Right cardiac atrium (tissue), 5 donors: ENCODE results near the gene PIK3C2B. TPM values are rescaled to one million over a fixed set of nuclear protein-coding genes. Genes with fewer than 3 reads are reported as not detected.
A peak's percentile ranks its signal among the peaks of the same experiment; 100 is the strongest.
"Not testable (repeated sequence)": the region's sequence is repeated elsewhere in the genome, so short reads cannot be mapped to it uniquely, and the experiment has no call there.

Experiments used
- ATAC-seq, 2 donors: fragments of 200-7000 bp; cut with Tn5 transposase; one replicate each; pipeline versions ENCODE4 v1.8.0 to v1.9.1; 2020; ENCODE audit warnings: moderate library complexity in 2 of 2, mild to moderate bottlenecking in 1 of 2
- DNase-seq, 3 donors: peaks; one replicate each; pipeline ENCODE4 v3.0.0-alpha.2; 2020
- H3K27ac ChIP-seq: one replicate; pipeline ENCODE4 v1.5.1; 2013; ENCODE audit warnings: mild to moderate bottlenecking, low read length, control low read depth, moderate library complexity
- H3K27me3 ChIP-seq: one replicate; pipeline ENCODE4 v1.6.1; 2013; ENCODE audit not compliant: control insufficient read depth, insufficient read depth
- H3K4me1 ChIP-seq: one replicate; pipeline ENCODE4 v1.6.1; 2013; ENCODE audit warnings: low read length; ENCODE audit not compliant: control insufficient read depth, insufficient read depth
- H3K4me3 ChIP-seq: one replicate; pipeline ENCODE4 v1.5.1; 2013; ENCODE audit warnings: low read length, control low read depth
- H3K9me3 ChIP-seq: one replicate; pipeline ENCODE4 v1.6.1; 2013; ENCODE audit warnings: low read length; ENCODE audit not compliant: control insufficient read depth
- WGBS: extraction: QIAGEN DNeasy Blood & Tissue Kit; methylation state at CpG from one replicate; pipeline ENCODE4 v1.1.7; 2013; 5-methylcytosine and 5-hydroxymethylcytosine counted together
- intact Hi-C, 4 donors: fragments of 100-400 bp; cut with DNase I; formaldehyde crosslinking; loops; one replicate each; pipeline versions ENCODE4 v1.11.0 to v1.14.0; 2022 to 2023
- polyA plus RNA-seq: library from polyadenylated mRNA; stranded (reverse); fragments of 200-250 nt; gene quantifications from one replicate; pipeline ENCODE4 v1.2.3, GENCODE V29; 2013
- total RNA-seq, 4 donors: library from RNA; stranded (reverse); fragmentation: NEBNext Ultra II Directional; extraction: Animal tissue kit (Norgen Biotek cat#: 25700); gene quantifications; one replicate each; pipeline ENCODE4 v1.2.1, GENCODE V29; 2021
- donor health status: healthy with polysubstance abuse.
- donor health status: DM: no; HTN: yes; CAD: no.
- donor health status: DM: no; HTN: no; CAD: no.
- donor health status: DM: no; HTN: yes; CAD: no; lungs with severe emphysema.
- donor health status: DM: yes; HTN: yes; CAD: no.

Gene PIK3C2B
- total and polyA plus RNA-seq, 5 donors = 13.3 to 32.7 (median 28.8) TPM

GRCh38 chr1:204495078-204495753 is 611 bp upstream of the PIK3C2B start:
- WGBS = 7% methylated on average over 17 of the region's 17 CpGs
- peaks cover 4% of the 10 kb centered on the region for H3K4me1 ChIP-seq

GRCh38 chr1:204493984-204494280 is 673 bp downstream of the PIK3C2B start:
- peak overlapping the region; percentile 72 for H3K4me3 ChIP-seq
- ATAC-seq (peak; percentile 72 to 78), DNase-seq (peak; percentile 69 to 86 (median 83))
- peak overlapping the region; percentile 59 for H3K27ac ChIP-seq
- intact Hi-C loops = loop anchor here in 2 of 4 donors (2.0 to 5.0 kb wide), 2 partner anchors 42 to 45 kb away; no protein-coding TSS in a partner anchor
- H3K4me1 ChIP-seq = peaks cover 4% of the 10 kb centered on the region
- no peaks in the 10 kb centered on the region for H3K9me3 ChIP-seq
- under 1% methylated on average over 14 of the region's 14 CpGs for WGBS
- H3K27me3 ChIP-seq = no peaks in the 10 kb centered on the region

More at GRCh38 chr1:204495078-204495753, 611 bp upstream of the PIK3C2B start:
- Histone ChIP-seq H3K27me3 (no peaks in the 10 kb centered on the region), H3K27ac (peak overlapping the region; percentile 59), H3K9me3 (no peaks in the 10 kb centered on the region), H3K4me3 (peak overlapping the region; percentile 72)
- ATAC-seq = no peak
- intact Hi-C loops = loop anchor here in 2 of 4 donors (2.0 to 5.0 kb wide), 2 partner anchors 33 to 46 kb away; no protein-coding TSS in a partner anchor
- DNase-seq = no peak

- 9% methylated on average over 15 of the region's 15 CpGs for WGBS
- Histone ChIP-seq H3K4me1 (peaks cover 4% of the 10 kb centered on the region), H3K4me3 (peak overlapping the region; percentile 72), H3K27me3 (no peaks in the 10 kb centered on the region), H3K27ac (peak overlapping the region; percentile 59), H3K9me3 (no peaks in the 10 kb centered on the region)
- peak; percentile 86 to 92 (median 91) for DNase-seq
- intact Hi-C loops = loop anchor here in 1 of 4 donors (5.0 kb wide), 1 partner anchor 41 kb away; no protein-coding TSS in a partner anchor
- peak; percentile 82 to 89 for ATAC-seq
These were observed 1.2 kb downstream of the PIK3C2B start for GRCh38 chr1:204493145-204493983.

- no peak for ATAC-seq
- DNase-seq = no peak
- peaks cover 4% of the 10 kb centered on the region for H3K4me1 ChIP-seq
- no peaks in the 10 kb centered on the region for H3K27me3 ChIP-seq
- no peak overlapping the region for H3K27ac ChIP-seq
- H3K9me3 ChIP-seq = no peaks in the 10 kb centered on the region
- intact Hi-C loops = loop anchor here in 1 of 4 donors (5.0 kb wide), 1 partner anchor 39 kb away; no protein-coding TSS in a partner anchor
- H3K4me3 ChIP-seq = peak overlapping the region; percentile 72
These were observed 3.0 kb downstream of the PIK3C2B start for GRCh38 chr1:204491655-204492054.

GRCh38 chr1:204487256-204487615 is 7.4 kb downstream of the PIK3C2B start:
- H3K27me3 ChIP-seq = no peaks in the 10 kb centered on the region
- peaks cover 7% of the 10 kb centered on the region for H3K4me1 ChIP-seq
- WGBS = 86% methylated on average over 5 of the region's 5 CpGs
- no peak overlapping the region for H3K4me3 ChIP-seq
- intact Hi-C loops = no loop called here
- ATAC-seq (no peak), DNase-seq (no peak)
- no peak overlapping the region for H3K27ac ChIP-seq
- H3K9me3 ChIP-seq = no peaks in the 10 kb centered on the region

- H3K4me3 ChIP-seq, H3K27ac ChIP-seq, H3K9me3 ChIP-seq, intact Hi-C loops, H3K27me3 ChIP-seq, ATAC-seq, DNase-seq: not testable (repeated sequence)
- peaks cover 13% of the 10 kb centered on the region for H3K4me1 ChIP-seq
- WGBS = 93% methylated on average over 9 of the region's 9 CpGs
These were observed 7.9 kb downstream of the PIK3C2B start for GRCh38 chr1:204486513-204487255.

GRCh38 chr1:204483791-204484190 is 10.8 kb downstream of the PIK3C2B start:
- no peak for ATAC-seq
- no peak overlapping the region for H3K27ac ChIP-seq

GRCh38 chr1:204480515-204480914 is 14.1 kb downstream of the PIK3C2B start:
- H3K4me1 ChIP-seq = peaks cover 51% of the 10 kb centered on the region
- no peak overlapping the region for H3K4me3 ChIP-seq
- H3K27ac ChIP-seq = no peak overlapping the region
- WGBS = 52% methylated on average over 8 of the region's 8 CpGs
- DNase-seq (peak in 2 of 3 donors; percentile 56 to 57), ATAC-seq (no peak)
- H3K27me3 ChIP-seq = no peaks in the 10 kb centered on the region
- intact Hi-C loops = no loop called here
- no peaks in the 10 kb centered on the region for H3K9me3 ChIP-seq

More at GRCh38 chr1:204483791-204484190, 10.8 kb downstream of the PIK3C2B start:
- Histone ChIP-seq H3K4me1 (peaks cover 26% of the 10 kb centered on the region), H3K27me3 (no peaks in the 10 kb centered on the region), H3K4me3 (no peak overlapping the region), H3K9me3 (no peaks in the 10 kb centered on the region)
- 66% methylated on average over 7 of the region's 7 CpGs for WGBS
- DNase-seq = no peak
- intact Hi-C loops = no loop called here

- 82% methylated on average over 13 of the region's 13 CpGs for WGBS
These were observed 15.0 kb downstream of the PIK3C2B start for GRCh38 chr1:204479387-204480136.

GRCh38 chr1:204478921-204479320 is 15.7 kb downstream of the PIK3C2B start:
- WGBS = 49% methylated on average over 2 of the region's 2 CpGs
- Histone ChIP-seq H3K27me3 (no peaks in the 10 kb centered on the region), H3K4me3 (no peak overlapping the region), H3K4me1 (peaks cover 53% of the 10 kb centered on the region), H3K9me3 (no peaks in the 10 kb centered on the region), H3K27ac (no peak overlapping the region)
- DNase-seq (no peak), ATAC-seq (no peak)
- intact Hi-C loops = no loop called here

More at GRCh38 chr1:204479387-204480136, 15.0 kb downstream of the PIK3C2B start:
- DNase-seq (no peak), ATAC-seq (no peak)
- Histone ChIP-seq H3K9me3 (no peaks in the 10 kb centered on the region), H3K4me1 (peaks cover 53% of the 10 kb centered on the region), H3K27me3 (no peaks in the 10 kb centered on the region), H3K4me3 (no peak overlapping the region), H3K27ac (no peak overlapping the region)
- intact Hi-C loops = no loop called here
